B cell (primary cell): ENCODE data around the gene STARD10. TPM values are rescaled to one million over a fixed set of nuclear protein-coding genes. Genes with fewer than 3 reads are reported as not detected.

Source experiments
- ATAC-seq: fragments of 200-7000 bp; cut with Tn5 transposase; one replicate; pipeline ENCODE4 v1.10.0; 2021; ENCODE audit warnings: low read depth, mild to moderate bottlenecking, moderate number of reproducible peaks, moderate library complexity
- CTCF ChIA-PET: fragments of 350-600 bp; sonication (Branson Sonifier 250); formaldehyde crosslinking; loops from one replicate; lab custom pipeline; 2021; ENCODE audit warnings: antibody characterized with exemption, inconsistent platforms; lab: Charles Lee
- POLR2A ChIA-PET: fragments of 350-600 bp; sonication (Branson Sonifier 250); formaldehyde crosslinking; loops from one replicate; lab custom pipeline; 2021; ENCODE audit warnings: antibody characterized with exemption; lab: Charles Lee
- DNase-seq: peaks from one replicate; pipeline ENCODE4 v3.0.0; 2013
- H2AFZ ChIP-seq: 2 replicates; pipeline ENCODE4 v1.6.1; 2012; ENCODE audit warnings: mild to moderate bottlenecking, low read depth, low read length; ENCODE audit not compliant: insufficient read depth, poor library complexity, severe bottlenecking
- H3K27ac ChIP-seq, 2 donors: 1 replicate in 1 of 2; 2 replicates in 1 of 2; pipeline ENCODE4 v1.5.1; 2012 to 2013; ENCODE audit warnings: low read length in 2 of 2, mild to moderate bottlenecking in 2 of 2, moderate library complexity in 1 of 2
- H3K27me3 ChIP-seq, 4 experiments: fragments of 200-600 bp in 1 of 4; sonication (generic) in 1 of 4; replicated peaks in 1 of 4; 1 replicate in 2 of 4; 2 replicates in 2 of 4; pipeline versions ENCODE4 v1.6.1 to v1.7.0; 2013 to 2016; ENCODE audit warnings: low read length in 3 of 4, mild to moderate bottlenecking in 2 of 4, mixed read lengths in 1 of 4, moderate library complexity in 1 of 4; ENCODE audit not compliant: insufficient read depth in 4 of 4, control insufficient read depth in 3 of 4; ENCODE audit errors: control extremely low read depth in 1 of 4
- H3K36me3 ChIP-seq, 2 experiments: replicated peaks in 1 of 2; 1 replicate in 1 of 2; 2 replicates in 1 of 2; pipeline versions ENCODE4 v1.6.1 to v1.7.1; 2013; ENCODE audit warnings: low read length in 1 of 2; ENCODE audit not compliant: insufficient read depth in 2 of 2, control insufficient read depth in 1 of 2; ENCODE audit errors: control extremely low read depth in 1 of 2, extremely low read depth in 1 of 2
- H3K4me1 ChIP-seq, 2 donors: fragments of 200-600 bp in 1 of 2; sonication (generic) in 1 of 2; 1 replicate in 1 of 2; 2 replicates in 1 of 2; pipeline versions ENCODE4 v1.5.1 to v1.6.1; 2013 to 2017; ENCODE audit warnings: low read length in 2 of 2; ENCODE audit not compliant: control insufficient read depth in 2 of 2, insufficient read depth in 2 of 2
- H3K4me2 ChIP-seq: replicated peaks from 2 replicates; pipeline ENCODE3; 2012; ENCODE audit warnings: mild to moderate bottlenecking, low read depth, low read length; ENCODE audit not compliant: poor library complexity, severe bottlenecking
- H3K4me3 ChIP-seq, 5 experiments: fragments of 200-600 bp in 1 of 5; sonication (generic) in 1 of 5; 1 replicate in 3 of 5; 2 replicates in 2 of 5; pipeline versions ENCODE4 v1.5.1 to v1.7.0; 2011 to 2016; ENCODE audit warnings: low read length in 4 of 5, mild to moderate bottlenecking in 4 of 5, low read depth in 2 of 5, control low read depth in 1 of 5, moderate library complexity in 1 of 5; ENCODE audit not compliant: insufficient read depth in 1 of 5; ENCODE audit errors: control extremely low read depth in 1 of 5, extremely low read depth in 1 of 5
- H3K79me2 ChIP-seq: fragments of 200-600 bp; sonication (generic); one replicate; pipeline ENCODE4 v1.6.0; 2016; ENCODE audit warnings: low read length; ENCODE audit not compliant: control insufficient read depth, insufficient read depth
- H3K9ac ChIP-seq: fragments of 200-600 bp; sonication (generic); 2 replicates; pipeline ENCODE4 v1.6.1; 2017; ENCODE audit warnings: mild to moderate bottlenecking, low read length, moderate library complexity
- H3K9me3 ChIP-seq, 3 donors: one replicate each; pipeline versions ENCODE4 v1.6.1 to v1.7.1; 2013; ENCODE audit warnings: low read length in 2 of 3; ENCODE audit not compliant: control insufficient read depth in 2 of 3, insufficient read depth in 1 of 3; ENCODE audit errors: control extremely low read depth in 1 of 3
- H4K20me1 ChIP-seq: 2 replicates; pipeline ENCODE4 v1.6.0; 2012; ENCODE audit warnings: mild to moderate bottlenecking, low read length; ENCODE audit not compliant: insufficient read depth, control insufficient read depth, poor library complexity, severe bottlenecking
- H3K27ac Mint-ChIP-seq: one replicate; pipeline ENCODE4 v1.8.0; 2021; ENCODE audit warnings: mixed read lengths
- H3K27me3 Mint-ChIP-seq: one replicate; pipeline ENCODE4 v1.8.0; 2021; ENCODE audit warnings: mixed read lengths
- H3K4me1 Mint-ChIP-seq: one replicate; pipeline ENCODE4 v1.8.0; 2021; ENCODE audit warnings: mixed read lengths
- H3K4me3 Mint-ChIP-seq: one replicate; pipeline ENCODE4 v1.8.0; 2021; ENCODE audit warnings: mixed read lengths
- H3K9me3 Mint-ChIP-seq: one replicate; pipeline ENCODE4 v1.8.0; 2022; ENCODE audit warnings: mixed read lengths; ENCODE audit not compliant: insufficient read depth
- CTCF ChIP-seq: fragments of 200-600 bp; IDR thresholded peaks from one replicate; pipeline ENCODE4 v1.8.0; 2022; ENCODE audit warnings: antibody characterized with exemption, mild to moderate bottlenecking
- EZH2 ChIP-seq: IDR thresholded peaks from 2 replicates; pipeline ENCODE4 v1.6.1; 2012; ENCODE audit warnings: borderline replicate concordance, low read depth, mild to moderate bottlenecking, moderate library complexity, low read length; ENCODE audit not compliant: insufficient read depth, poor library complexity, severe bottlenecking
- WGBS: methylation state at CpG from one replicate; pipeline ENCODE4 v1.1.5; 2013; ENCODE audit warnings: missing lambda C conversion rate; ENCODE audit not compliant: insufficient coverage; 5-methylcytosine and 5-hydroxymethylcytosine counted together
- intact Hi-C: fragments of 100-400 bp; cut with micrococcal nuclease; formaldehyde crosslinking; loops from one replicate; pipeline ENCODE4 v1.10.0; 2022
- polyA plus RNA-seq: library from polyadenylated mRNA; depleted of rRNA; stranded (reverse); fragments of >200 nt; gene quantifications from 2 replicates; pipeline ENCODE4 v1.2.3, GENCODE V29; 2012
- total RNA-seq, 2 donors: library from RNA; stranded (reverse); fragments of 120-200 nt in 1 of 2; gene quantifications; 1 replicate in 1 of 2; 2 replicates in 1 of 2; pipeline versions ENCODE4 v1.2.3 to v1.2.4, GENCODE V29; 2013 to 2022

The STARD10 gene
- total and polyA plus RNA-seq, 2 donors (not counting 1 experiment from before 2014, with no cell fraction given) = 37.5 to 39.2 TPM

GRCh38 chr11:72725724-72726028 lies 68.2 kb downstream of the STARD10 start:
- H3K36me3 ChIP-seq = peaks cover 0 to 41% of the 10 kb centered on the region in 2 experiments
- 100% methylated on average over 2 of the region's 4 CpGs for WGBS
- POLR2A ChIA-PET = interaction anchor here (0.7 to 1.2 kb wide), 6 partner anchors 12 to 152 kb away, joined by 3 to 35 read pairs (median 6); partner anchors contain the start of gene STARD10
- peak overlapping the region; percentile 42 for H3K4me2 ChIP-seq
- H3K9ac ChIP-seq = no peak overlapping the region
- TF ChIP-seq CTCF (no peak), EZH2 (no peak)
- no peaks in the 10 kb centered on the region for H3K27me3 Mint-ChIP-seq
- peaks cover 99% of the 10 kb centered on the region for H3K79me2 ChIP-seq
- H3K4me1 ChIP-seq = peaks cover 49 to 75% of the 10 kb centered on the region in 2 donors
- no peaks in the 10 kb centered on the region for H3K27me3 ChIP-seq
- peaks cover 63% of the 10 kb centered on the region for H4K20me1 ChIP-seq
- no peaks in the 10 kb centered on the region for H3K9me3 ChIP-seq
- no peaks in the 10 kb centered on the region for H3K9me3 Mint-ChIP-seq
- peak overlapping the region; percentile 62 to 75 for H3K27ac ChIP-seq
- peaks cover 75% of the 10 kb centered on the region for H3K4me1 Mint-ChIP-seq
- intact Hi-C loops = loop anchor here (1.0 kb wide), 3 partner anchors 13 to 68 kb away; partner anchors contain the start of gene ARAP1
- CTCF ChIA-PET = interaction anchor here (0.6 to 23.8 kb wide), 46 partner anchors 10 to 646 kb away, joined by 3 to 390 read pairs (median 4); partner anchors contain the start of genes ARAP1 and STARD10
- no peak overlapping the region for H3K4me3 ChIP-seq
- H3K27ac Mint-ChIP-seq = peak overlapping the region; percentile 86
- H2AFZ ChIP-seq = no peak overlapping the region
- H3K4me3 Mint-ChIP-seq = no peak overlapping the region
- DNase-seq (no peak), ATAC-seq (no peak)
